ENCODE results near the gene GOLGA8Q. TPM values are rescaled to one million over a fixed set of nuclear protein-coding genes. Genes with fewer than 3 reads are reported as not detected.
"Not testable (repeated sequence)": the region's sequence is repeated elsewhere in the genome, so short reads cannot be mapped to it uniquely, and the experiment has no call there.

The GOLGA8Q gene
- total and polyA plus RNA-seq, 2 donors (not counting 3 experiments of a cell fraction or from before 2014, with no cell fraction given): 0.46 to 1.1 TPM

DNA sequence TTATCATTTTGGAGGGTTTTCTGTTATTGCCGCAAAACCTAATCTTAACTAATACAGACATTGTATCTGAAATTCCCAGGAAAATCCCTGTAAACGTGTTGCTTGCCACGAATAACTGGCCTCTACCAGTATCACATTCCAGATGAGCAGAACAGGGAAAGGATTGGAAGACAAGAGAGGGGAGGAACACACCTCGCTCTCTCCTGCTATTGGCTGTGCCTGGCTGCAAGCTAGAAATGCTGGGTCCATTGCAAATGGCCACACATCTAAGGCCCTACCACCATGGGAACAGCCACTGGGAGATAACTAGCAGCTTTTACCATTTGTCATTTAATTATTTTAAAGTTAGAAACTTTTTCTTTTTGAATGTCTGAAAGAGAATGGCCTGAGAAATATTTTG, 37.3 kb upstream of the GOLGA8Q start:
- BruUV-seq (replicated peaks); dilution Hi-C loops (cut with MboI; ENCODE audit: extremely low pct_ligation_motif_present, low sequenced_read_pairs); H2AFZ ChIP-seq (ENCODE audit: low read depth, low read length); H3K4me3 ChIP-seq (replicated peaks in 1 of 3; ENCODE audit: insufficient read depth in 1 of 3, low read depth in 1 of 3, low read length in 3 of 3); H3K9me1 ChIP-seq (replicated peaks; ENCODE audit: control insufficient read depth, extremely low read depth, insufficient read depth, low read length); H4K20me1 ChIP-seq (replicated peaks; ENCODE audit: control insufficient read depth, extremely low read depth, insufficient read depth, low read length); CTCF ChIA-PET; FAIRE-seq; H3K4me1 ChIP-seq (ENCODE audit: control insufficient read depth, extremely low read depth, insufficient read depth, low read length); DNase-seq (ENCODE audit: low read depth, low spot score); H3K79me2 ChIP-seq (ENCODE audit: control insufficient read depth, insufficient read depth, low read length); H3K9ac ChIP-seq (replicated peaks; ENCODE audit: extremely low read depth, insufficient read depth, low read length); H3K4me2 ChIP-seq (ENCODE audit: insufficient read depth, low read length); POLR2A ChIA-PET; H3K9me3 ChIP-seq (replicated peaks; ENCODE audit: control insufficient read depth, insufficient read depth, low read length); H3K27me3 ChIP-seq (ENCODE audit: control insufficient read depth in 2 of 2, insufficient read depth in 2 of 2, low read length in 2 of 2); H3K27ac ChIP-seq (ENCODE audit: insufficient read depth, low read depth, low read length); intact Hi-C loops (cut with micrococcal nuclease); H3K36me3 ChIP-seq (ENCODE audit: control insufficient read depth in 2 of 2, extremely low read depth in 1 of 2, insufficient read depth in 2 of 2, low read length in 2 of 2): not testable (repeated sequence)

DNA sequence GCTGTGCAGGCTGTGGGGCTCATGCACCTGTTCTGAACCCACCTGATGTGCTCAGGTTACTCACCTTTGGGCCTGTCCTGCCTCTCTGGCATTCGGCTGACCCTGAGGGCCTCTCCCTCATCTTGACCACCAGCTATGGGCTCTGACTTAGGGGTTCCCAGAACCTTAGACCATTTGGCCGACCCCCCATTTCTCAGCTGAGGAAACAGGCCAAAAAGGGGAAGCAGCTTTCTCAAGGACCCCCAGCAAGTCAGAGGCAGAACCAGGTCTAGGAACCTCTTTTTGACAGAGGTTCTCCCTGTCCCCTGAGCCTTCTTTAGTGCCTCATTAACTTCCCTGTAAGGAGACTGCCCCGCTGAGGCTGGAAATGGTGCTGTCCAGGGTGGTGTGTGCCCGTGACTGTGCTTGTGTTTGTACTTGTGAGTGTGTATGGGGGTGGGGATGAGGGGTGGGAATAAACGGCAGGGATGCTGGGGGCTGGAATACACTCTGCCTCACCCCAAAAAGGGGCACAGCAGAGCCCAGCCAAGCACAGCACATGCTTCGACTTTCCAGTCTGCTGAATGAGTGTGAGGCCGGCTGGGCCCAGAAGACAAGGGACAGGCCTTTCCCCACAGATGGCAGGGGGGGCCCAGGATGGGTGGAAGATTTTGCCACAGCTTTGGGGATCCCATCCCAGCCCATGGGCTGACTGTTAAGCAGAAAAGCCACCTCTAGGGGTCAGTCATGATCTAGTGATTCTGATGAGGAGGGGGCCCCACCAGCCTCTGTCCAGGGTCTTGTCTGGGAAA, 28.2 kb upstream of the GOLGA8Q start:
- H3K36me3 ChIP-seq (ENCODE audit: control insufficient read depth in 2 of 2, extremely low read depth in 1 of 2, insufficient read depth in 2 of 2, low read length in 2 of 2); H3K27ac ChIP-seq (ENCODE audit: insufficient read depth, low read depth, low read length); dilution Hi-C loops (cut with MboI; ENCODE audit: extremely low pct_ligation_motif_present, low sequenced_read_pairs); POLR2A ChIA-PET; CTCF ChIA-PET; H3K4me3 ChIP-seq (replicated peaks in 1 of 3; ENCODE audit: insufficient read depth in 1 of 3, low read depth in 1 of 3, low read length in 3 of 3); H3K9me1 ChIP-seq (replicated peaks; ENCODE audit: control insufficient read depth, extremely low read depth, insufficient read depth, low read length); DNase-seq (ENCODE audit: low read depth, low spot score); H3K79me2 ChIP-seq (ENCODE audit: control insufficient read depth, insufficient read depth, low read length); H3K27me3 ChIP-seq (ENCODE audit: control insufficient read depth in 2 of 2, insufficient read depth in 2 of 2, low read length in 2 of 2); H3K4me2 ChIP-seq (ENCODE audit: insufficient read depth, low read length); H3K9me3 ChIP-seq (replicated peaks; ENCODE audit: control insufficient read depth, insufficient read depth, low read length); H3K4me1 ChIP-seq (ENCODE audit: control insufficient read depth, extremely low read depth, insufficient read depth, low read length); BruUV-seq (replicated peaks); H2AFZ ChIP-seq (ENCODE audit: low read depth, low read length); H4K20me1 ChIP-seq (replicated peaks; ENCODE audit: control insufficient read depth, extremely low read depth, insufficient read depth, low read length); intact Hi-C loops (cut with micrococcal nuclease); H3K9ac ChIP-seq (replicated peaks; ENCODE audit: extremely low read depth, insufficient read depth, low read length): not testable (repeated sequence)
- peak; percentile 64 for FAIRE-seq

- intact Hi-C loops (cut with micrococcal nuclease); H3K36me3 ChIP-seq (ENCODE audit: control insufficient read depth in 2 of 2, extremely low read depth in 1 of 2, insufficient read depth in 2 of 2, low read length in 2 of 2); BruUV-seq (replicated peaks): not testable (repeated sequence)
Observed at GRCh38 chr15:30525912-30526311, 25.9 kb upstream of the GOLGA8Q start.

DNA sequence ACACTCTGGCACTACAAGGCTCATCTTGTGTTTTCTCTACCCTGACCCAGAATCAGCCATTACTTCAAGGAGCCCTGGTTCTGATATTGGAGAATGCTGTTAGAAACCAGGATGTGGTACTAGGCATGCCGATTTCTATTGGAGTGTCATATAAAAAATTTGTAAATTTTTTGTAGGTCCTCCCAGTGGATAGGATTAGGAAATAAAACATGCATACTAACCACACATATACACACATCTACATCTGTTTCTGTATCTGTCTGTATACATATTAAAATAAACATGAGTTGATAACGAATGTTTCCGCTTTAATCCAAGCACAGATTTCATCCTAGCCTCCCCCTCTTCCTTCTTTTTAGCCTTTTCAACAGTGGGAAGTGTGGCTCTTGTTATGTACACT, 22.8 kb upstream of the GOLGA8Q start:
- BruUV-seq (replicated peaks): not testable (repeated sequence)

More at GRCh38 chr15:30525912-30526311, 25.9 kb upstream of the GOLGA8Q start:
- H3K4me1 ChIP-seq (ENCODE audit: control insufficient read depth, extremely low read depth, insufficient read depth, low read length); H3K9me1 ChIP-seq (replicated peaks; ENCODE audit: control insufficient read depth, extremely low read depth, insufficient read depth, low read length); H3K9ac ChIP-seq (replicated peaks; ENCODE audit: extremely low read depth, insufficient read depth, low read length); H3K9me3 ChIP-seq (replicated peaks; ENCODE audit: control insufficient read depth, insufficient read depth, low read length); CTCF ChIA-PET; H2AFZ ChIP-seq (ENCODE audit: low read depth, low read length); H3K27ac ChIP-seq (ENCODE audit: insufficient read depth, low read depth, low read length); FAIRE-seq; POLR2A ChIA-PET; dilution Hi-C loops (cut with MboI; ENCODE audit: extremely low pct_ligation_motif_present, low sequenced_read_pairs); H4K20me1 ChIP-seq (replicated peaks; ENCODE audit: control insufficient read depth, extremely low read depth, insufficient read depth, low read length); H3K4me3 ChIP-seq (replicated peaks in 1 of 3; ENCODE audit: insufficient read depth in 1 of 3, low read depth in 1 of 3, low read length in 3 of 3); H3K27me3 ChIP-seq (ENCODE audit: control insufficient read depth in 2 of 2, insufficient read depth in 2 of 2, low read length in 2 of 2); DNase-seq (ENCODE audit: low read depth, low spot score); H3K79me2 ChIP-seq (ENCODE audit: control insufficient read depth, insufficient read depth, low read length); H3K4me2 ChIP-seq (ENCODE audit: insufficient read depth, low read length): not testable (repeated sequence)

More for the DNA sequence above, 22.8 kb upstream of the GOLGA8Q start:
- CTCF ChIA-PET; H3K27ac ChIP-seq (ENCODE audit: insufficient read depth, low read depth, low read length); H3K9me3 ChIP-seq (replicated peaks; ENCODE audit: control insufficient read depth, insufficient read depth, low read length); dilution Hi-C loops (cut with MboI; ENCODE audit: extremely low pct_ligation_motif_present, low sequenced_read_pairs); H4K20me1 ChIP-seq (replicated peaks; ENCODE audit: control insufficient read depth, extremely low read depth, insufficient read depth, low read length); H2AFZ ChIP-seq (ENCODE audit: low read depth, low read length); H3K36me3 ChIP-seq (ENCODE audit: control insufficient read depth in 2 of 2, extremely low read depth in 1 of 2, insufficient read depth in 2 of 2, low read length in 2 of 2); H3K4me3 ChIP-seq (replicated peaks in 1 of 3; ENCODE audit: insufficient read depth in 1 of 3, low read depth in 1 of 3, low read length in 3 of 3); H3K79me2 ChIP-seq (ENCODE audit: control insufficient read depth, insufficient read depth, low read length); H3K27me3 ChIP-seq (ENCODE audit: control insufficient read depth in 2 of 2, insufficient read depth in 2 of 2, low read length in 2 of 2); intact Hi-C loops (cut with micrococcal nuclease); H3K9ac ChIP-seq (replicated peaks; ENCODE audit: extremely low read depth, insufficient read depth, low read length); FAIRE-seq; POLR2A ChIA-PET; H3K4me1 ChIP-seq (ENCODE audit: control insufficient read depth, extremely low read depth, insufficient read depth, low read length); DNase-seq (ENCODE audit: low read depth, low spot score); H3K9me1 ChIP-seq (replicated peaks; ENCODE audit: control insufficient read depth, extremely low read depth, insufficient read depth, low read length); H3K4me2 ChIP-seq (ENCODE audit: insufficient read depth, low read length): not testable (repeated sequence)
